Globus pallidus (tissue), 1 donor: ENCODE measurements around the gene UNC45A.
"Not testable (repeated sequence)": the region's sequence is repeated elsewhere in the genome, so short reads cannot be mapped to it uniquely, and the experiment has no call there.

ENCODE experiments used
- DNase-seq: peaks from one replicate; pipeline ENCODE4 v3.0.0-alpha.2; 2015; ENCODE audit warnings: low spot score

The UNC45A gene

GRCh38 chr15:90916461-90916860 lies 18.6 kb upstream of the UNC45A start:
- no peak for DNase-seq

GRCh38 chr15:90917569-90917968 lies 17.5 kb upstream of the UNC45A start:
- no peak for DNase-seq

GRCh38 chr15:90918034-90918788 lies 16.9 kb upstream of the UNC45A start:
- DNase-seq = no peak

- DNase-seq = no peak
Measured at GRCh38 chr15:90918835-90919234, 16.2 kb upstream of the UNC45A start.

GRCh38 chr15:90921887-90922286 lies 13.2 kb upstream of the UNC45A start:
- no peak for DNase-seq

- not testable (repeated sequence) for DNase-seq
Measured at GRCh38 chr15:90922712-90923322, 12.3 kb upstream of the UNC45A start.

- no peak for DNase-seq
Measured at GRCh38 chr15:90924375-90924774, 10.7 kb upstream of the UNC45A start.

- not testable (repeated sequence) for DNase-seq
Measured at GRCh38 chr15:90926766-90927165, 8.3 kb upstream of the UNC45A start.

- not testable (repeated sequence) for DNase-seq
Measured at GRCh38 chr15:90928106-90928505, 7.0 kb upstream of the UNC45A start.

- no peak for DNase-seq
Measured at GRCh38 chr15:90929246-90930019, 5.7 kb upstream of the UNC45A start.

- no peak for DNase-seq
Measured at GRCh38 chr15:90930861-90931574, 4.1 kb upstream of the UNC45A start.

GRCh38 chr15:90931575-90931827 lies 3.6 kb upstream of the UNC45A start:
- DNase-seq = no peak

- DNase-seq = peak; percentile 78
Measured at GRCh38 chr15:90931828-90932659, 3.0 kb upstream of the UNC45A start, which contains the start of gene HDDC3. Gene HDDC3 (minus strand): TSS chr15:90932549. CDS start chr15:90932540, 9 bp downstream.

- no peak for DNase-seq
Measured at GRCh38 chr15:90932660-90932991, 2.5 kb upstream of the UNC45A start.

GRCh38 chr15:90933301-90933700 lies 1.8 kb upstream of the UNC45A start:
- DNase-seq = no peak

GRCh38 chr15:90934256-90934948 lies 683 bp upstream of the UNC45A start:
- DNase-seq = peak; percentile 89

- DNase-seq = no peak
Measured at GRCh38 chr15:90936823-90937222, 1.7 kb downstream of the UNC45A start.

- no peak for DNase-seq
Measured at GRCh38 chr15:90938261-90938660, 3.2 kb downstream of the UNC45A start.

GRCh38 chr15:90939756-90940155 lies 4.7 kb downstream of the UNC45A start:
- no peak for DNase-seq

GRCh38 chr15:90941038-90941437 lies 6.0 kb downstream of the UNC45A start:
- DNase-seq = no peak
